ENCODE data around the gene PRKCD.

- TF ChIP-seq CTCF (IDR thresholded peaks at IDR 0.05), result no peak
- no peak for TF ChIP-seq POLR2A (IDR thresholded peaks at IDR 0.05)
These were observed 56.2 kb downstream of the PRKCD start for GRCh38 chr3:53217175-53217574.

Data from lower leg skin (tissue), 3 donors.